Stimulated activated CD8-positive, alpha-beta memory T cell treated with anti-CD3 and anti-CD28 coated beads, Interleukin-2, amount 100 ng/mL, for 48 hours (primary cell): ENCODE data around the gene COMMD1.

Experiments
- DNase-seq, 2 donors: peaks; one replicate each; pipeline ENCODE4 v3.0.0-alpha.2; 2020; ENCODE audit warnings: low read depth in 2 of 2

COMMD1 gene

GRCh38 chr2:62178741-62179271 is 273.3 kb downstream of the COMMD1 start:
- DNase-seq = no peak

- DNase-seq = no peak
These were observed 275.5 kb downstream of the COMMD1 start for GRCh38 chr2:62180975-62181374.

GRCh38 chr2:62181843-62182242 is 276.4 kb downstream of the COMMD1 start:
- no peak for DNase-seq

GRCh38 chr2:62184512-62185230 is 279.2 kb downstream of the COMMD1 start:
- DNase-seq = no peak
